Thyroid gland (tissue), 4 donors: ENCODE results near the gene PPP2R2D.

Source experiments
- POLR2A ChIP-seq, 2 donors: fragments of 450-650 bp; IDR thresholded peaks; one replicate each; pipeline ENCODE4 v1.6.1; 2017; ENCODE audit warnings: antibody characterized with exemption in 2 of 2, mild to moderate bottlenecking in 2 of 2, moderate library complexity in 1 of 2
- TF ChIP-seq, protein P1 (sequence below), 6 experiments: fragments of 200-600 bp in 3 of 6; fragments of 450-650 bp in 3 of 6; sonication (generic) in 3 of 6; IDR thresholded peaks; one replicate each; pipeline ENCODE4 v1.5.1; 2016 to 2019; ENCODE audit warnings: antibody characterized with exemption in 6 of 6, mild to moderate bottlenecking in 2 of 6, inconsistent platforms in 1 of 6, moderate library complexity in 1 of 6

DNA sequence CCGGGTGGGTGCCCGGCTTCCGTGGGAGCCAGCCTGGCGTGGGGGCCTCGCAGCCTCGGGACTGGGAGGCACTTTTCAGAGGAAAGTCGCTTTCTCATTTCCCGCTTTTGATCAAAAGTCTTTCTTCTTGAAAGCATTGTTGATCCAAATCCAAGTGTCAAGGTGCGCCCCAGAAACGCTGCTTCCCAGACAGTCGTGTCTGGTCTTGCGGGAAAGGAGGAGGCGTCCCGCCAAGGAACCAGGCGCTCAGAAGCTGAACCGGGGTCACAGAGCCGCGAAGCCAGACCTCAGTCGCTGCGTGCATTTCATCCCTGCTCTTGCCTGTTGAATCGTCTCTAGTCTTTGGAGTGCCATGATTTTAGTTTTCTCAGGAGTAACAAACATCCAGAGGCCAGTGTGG, 82.0 kb downstream of the PPP2R2D start:
- TF ChIP-seq, protein P1, sequence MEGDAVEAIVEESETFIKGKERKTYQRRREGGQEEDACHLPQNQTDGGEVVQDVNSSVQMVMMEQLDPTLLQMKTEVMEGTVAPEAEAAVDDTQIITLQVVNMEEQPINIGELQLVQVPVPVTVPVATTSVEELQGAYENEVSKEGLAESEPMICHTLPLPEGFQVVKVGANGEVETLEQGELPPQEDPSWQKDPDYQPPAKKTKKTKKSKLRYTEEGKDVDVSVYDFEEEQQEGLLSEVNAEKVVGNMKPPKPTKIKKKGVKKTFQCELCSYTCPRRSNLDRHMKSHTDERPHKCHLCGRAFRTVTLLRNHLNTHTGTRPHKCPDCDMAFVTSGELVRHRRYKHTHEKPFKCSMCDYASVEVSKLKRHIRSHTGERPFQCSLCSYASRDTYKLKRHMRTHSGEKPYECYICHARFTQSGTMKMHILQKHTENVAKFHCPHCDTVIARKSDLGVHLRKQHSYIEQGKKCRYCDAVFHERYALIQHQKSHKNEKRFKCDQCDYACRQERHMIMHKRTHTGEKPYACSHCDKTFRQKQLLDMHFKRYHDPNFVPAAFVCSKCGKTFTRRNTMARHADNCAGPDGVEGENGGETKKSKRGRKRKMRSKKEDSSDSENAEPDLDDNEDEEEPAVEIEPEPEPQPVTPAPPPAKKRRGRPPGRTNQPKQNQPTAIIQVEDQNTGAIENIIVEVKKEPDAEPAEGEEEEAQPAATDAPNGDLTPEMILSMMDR (IDR thresholded peaks at IDR 0.05), result no peak
- TF ChIP-seq POLR2A (IDR thresholded peaks at IDR 0.05), result no peak
